RKO (cell line): ENCODE results near the gene RHEBL1.

Source experiments
- DNase-seq: peaks from one replicate; pipeline ENCODE4 v3.0.0-alpha.2; 2016; ENCODE audit warnings: low spot score

The RHEBL1 gene

GRCh38 chr12:49037111-49037946 is 32.5 kb downstream of the RHEBL1 start:
- no peak for DNase-seq

GRCh38 chr12:49036029-49036428 is 33.8 kb downstream of the RHEBL1 start:
- DNase-seq = no peak

GRCh38 chr12:49034286-49034622 is 35.5 kb downstream of the RHEBL1 start:
- DNase-seq = no peak

GRCh38 chr12:49033611-49034285 is 36.0 kb downstream of the RHEBL1 start:
- DNase-seq = no peak

- no peak for DNase-seq
These were observed 36.9 kb downstream of the RHEBL1 start for GRCh38 chr12:49032679-49033447.

GRCh38 chr12:49032276-49032675 is 37.5 kb downstream of the RHEBL1 start:
- DNase-seq = no peak

- DNase-seq = no peak
These were observed 38.1 kb downstream of the RHEBL1 start for GRCh38 chr12:49031573-49032161.

GRCh38 chr12:49030714-49031572 is 38.8 kb downstream of the RHEBL1 start:
- DNase-seq = no peak

- DNase-seq = no peak
These were observed 39.7 kb downstream of the RHEBL1 start for GRCh38 chr12:49030119-49030518.

- no peak for DNase-seq
These were observed 41.0 kb downstream of the RHEBL1 start for GRCh38 chr12:49028666-49029275.

GRCh38 chr12:49027846-49028555 is 41.8 kb downstream of the RHEBL1 start:
- no peak for DNase-seq

- DNase-seq = no peak
These were observed 42.9 kb downstream of the RHEBL1 start for GRCh38 chr12:49026678-49027480.

- DNase-seq = no peak
These were observed 43.7 kb downstream of the RHEBL1 start for GRCh38 chr12:49026101-49026500.

GRCh38 chr12:49025463-49025862 is 44.3 kb downstream of the RHEBL1 start:
- no peak for DNase-seq

- no peak for DNase-seq
These were observed 45.2 kb downstream of the RHEBL1 start for GRCh38 chr12:49024543-49024942.

- DNase-seq = no peak
These were observed 46.0 kb downstream of the RHEBL1 start for GRCh38 chr12:49023812-49024211.

GRCh38 chr12:49022558-49023178 is 47.1 kb downstream of the RHEBL1 start:
- DNase-seq = no peak

GRCh38 chr12:49021292-49021915 is 48.4 kb downstream of the RHEBL1 start:
- DNase-seq = no peak

GRCh38 chr12:49020441-49020840 is 49.3 kb downstream of the RHEBL1 start:
- DNase-seq = no peak
